Motor neuron (in vitro differentiated cells): ENCODE measurements around the gene PRKCH. TPM values are rescaled to one million over a fixed set of nuclear protein-coding genes. Genes with fewer than 3 reads are reported as not detected.
A peak's percentile ranks its signal among the peaks of the same experiment; 100 is the strongest.
"Not testable (repeated sequence)": the region's sequence is repeated elsewhere in the genome, so short reads cannot be mapped to it uniquely, and the experiment has no call there.

Experiments used
- ATAC-seq, 8 experiments: fragments of 200-7000 bp; cut with Tn5 transposase; replicated peaks in 6 of 8; 2 replicates each; pipeline ENCODE4 v1.8.0; 2021; ENCODE audit warnings: mild to moderate bottlenecking in 8 of 8, moderate library complexity in 8 of 8
- H3K27ac ChIP-seq, 2 donors: fragments of 250-450 bp; sonication (Bioruptor Pico); 2 replicates each; pipeline ENCODE4 v1.9.0; 2021; ENCODE audit warnings: antibody characterized with exemption in 2 of 2, mild to moderate bottlenecking in 2 of 2, moderate library complexity in 1 of 2
- H3K4me1 ChIP-seq, 2 donors: fragments of 250-450 bp; sonication (Bioruptor Pico); replicated peaks in 1 of 2; 2 replicates each; pipeline ENCODE4 v1.6.1; 2021; ENCODE audit warnings: antibody characterized with exemption in 2 of 2, mild to moderate bottlenecking in 2 of 2, moderate library complexity in 1 of 2
- H3K4me3 ChIP-seq, 5 donors: fragments of 250-450 bp; sonication (Bioruptor Pico); 2 replicates each; pipeline ENCODE4 v1.9.0; 2021; ENCODE audit warnings: antibody characterized with exemption in 5 of 5, mild to moderate bottlenecking in 5 of 5, moderate library complexity in 4 of 5
- WGBS, 10 experiments: fragments of 450-650 bp; shearing (Covaris generic); methylation state at CpG; one replicate each; pipeline ENCODE4 v1.0.0; 2022; 5-methylcytosine and 5-hydroxymethylcytosine counted together
- in situ Hi-C, 9 experiments: fragments of 400-800 bp; cut with MboI; loops; one replicate each; pipeline ENCODE4 v1.15.0; 2021; ENCODE audit warnings: low sequenced_read_pairs in 9 of 9, low pct_unique_long_range_greater_than_20kb in 2 of 9; ENCODE audit not compliant: unreplicated experiment in 9 of 9
- total RNA-seq, 8 experiments: library from RNA; unstranded; fragments of 300-600 nt; gene quantifications; 2 replicates each; pipeline versions ENCODE4 v1.2.3 to v1.2.4, GENCODE V29; 2022

Gene PRKCH
- total RNA-seq, 8 experiments from 2014 or later: 0.33 to 12.9 (median 1.6) TPM

- WGBS, 10 experiments: 28 to 89% (median 64%) methylated on average over 1 to 2 of the region's 3 CpGs; no CpG with 5 or more reads in 6 of the 10 experiments
- in situ Hi-C loops: loop anchor here in 2 of 9 experiments (25.0 kb wide), 2 partner anchors 118 to 543 kb away; no protein-coding TSS in a partner anchor
- H3K27ac ChIP-seq: no peak overlapping the region
- no peak for ATAC-seq
- no peak overlapping the region for H3K4me3 ChIP-seq
- no peaks in the 10 kb centered on the region for H3K4me1 ChIP-seq
Observed at GRCh38 chr14:61319086-61319485, 2.3 kb upstream of the PRKCH start.

- H3K4me3 ChIP-seq: no peak overlapping the region
- no peaks in the 10 kb centered on the region for H3K4me1 ChIP-seq
- ATAC-seq: no peak
- in situ Hi-C loops: loop anchor here in 2 of 9 experiments (25.0 kb wide), 2 partner anchors 118 to 543 kb away; no protein-coding TSS in a partner anchor
- 0 to 80% (median 67%) methylated on average over 1 to 6 of the region's 6 CpGs; no CpG with 5 or more reads in 4 of the 10 experiments for WGBS, 10 experiments
- H3K27ac ChIP-seq: no peak overlapping the region
Observed at GRCh38 chr14:61319706-61320105, 1.7 kb upstream of the PRKCH start.

GRCh38 chr14:61320170-61320569 is 1.2 kb upstream of the PRKCH start:
- WGBS, 10 experiments: 48 to 100% (median 95%) methylated on average over 1 to 4 of the region's 16 CpGs; no CpG with 5 or more reads in 5 of the 10 experiments
- not testable (repeated sequence) for H3K4me3 ChIP-seq, ATAC-seq, H3K27ac ChIP-seq, H3K4me1 ChIP-seq
- in situ Hi-C loops: loop anchor here in 2 of 9 experiments (25.0 kb wide), 2 partner anchors 117 to 542 kb away; no protein-coding TSS in a partner anchor

- Histone ChIP-seq H3K27ac (no peak overlapping the region), H3K4me1 (no peaks in the 10 kb centered on the region), H3K4me3 (peak overlapping the region in 4 of 5 donors; percentile 23 to 38 (median 30))
- in situ Hi-C loops: loop anchor here in 2 of 9 experiments (25.0 kb wide), 2 partner anchors 116 to 541 kb away; no protein-coding TSS in a partner anchor
- peak in 1 of 8 experiments; percentile 4 for ATAC-seq
- 82 to 94% (median 89%) methylated on average over 2 to 9 of the region's 29 CpGs; no CpG with 5 or more reads in 6 of the 10 experiments for WGBS, 10 experiments
Observed at GRCh38 chr14:61320806-61321384, 484 bp upstream of the PRKCH start.

GRCh38 chr14:61322011-61322798 is 826 bp downstream of the PRKCH start:
- Histone ChIP-seq H3K27ac (no peak overlapping the region), H3K4me3 (peak overlapping the region in 3 of 5 donors; percentile 23 to 38 (median 29)), H3K4me1 (no peaks in the 10 kb centered on the region)
- 4 to 22% (median 7%) methylated on average over 3 to 21 of the region's 63 CpGs; no CpG with 5 or more reads in 5 of the 10 experiments for WGBS, 10 experiments
- ATAC-seq: no peak
- in situ Hi-C loops: loop anchor here in 2 of 9 experiments (25.0 kb wide), 2 partner anchors 115 to 540 kb away; no protein-coding TSS in a partner anchor

GRCh38 chr14:61322799-61323290 is 1.5 kb downstream of the PRKCH start:
- in situ Hi-C loops: loop anchor here in 2 of 9 experiments (25.0 kb wide), 2 partner anchors 114 to 539 kb away; no protein-coding TSS in a partner anchor
- ATAC-seq: no peak
- Histone ChIP-seq H3K4me1 (no peaks in the 10 kb centered on the region), H3K27ac (no peak overlapping the region), H3K4me3 (no peak overlapping the region)
- 15 to 44% (median 24%) methylated on average over 1 to 12 of the region's 13 CpGs; no CpG with 5 or more reads in 2 of the 10 experiments for WGBS, 10 experiments

GRCh38 chr14:61323970-61324369 is 2.6 kb downstream of the PRKCH start:
- no peaks in the 10 kb centered on the region for H3K4me1 ChIP-seq
- in situ Hi-C loops: loop anchor here in 2 of 9 experiments (25.0 kb wide), 2 partner anchors 113 to 538 kb away; no protein-coding TSS in a partner anchor
- no peak overlapping the region for H3K4me3 ChIP-seq

GRCh38 chr14:61325166-61325565 is 3.8 kb downstream of the PRKCH start:
- H3K27ac ChIP-seq: no peak overlapping the region
- 83 to 100% (median 100%) methylated on average over 1 of the region's 1 CpG; no CpG with 5 or more reads in 2 of the 10 experiments for WGBS, 10 experiments
- H3K4me3 ChIP-seq: no peak overlapping the region
- H3K4me1 ChIP-seq: no peaks in the 10 kb centered on the region
- ATAC-seq: no peak
- in situ Hi-C loops: no loop called here

More at GRCh38 chr14:61323970-61324369, 2.6 kb downstream of the PRKCH start:
- H3K27ac ChIP-seq: no peak overlapping the region
- no peak for ATAC-seq
- 0 to 87% (median 47%) methylated on average over 1 to 6 of the region's 6 CpGs for WGBS, 10 experiments

- no peak for ATAC-seq
- WGBS, 10 experiments: 25 to 100% (median 95%) methylated on average over 1 of the region's 1 CpG; no CpG with 5 or more reads in 2 of the 10 experiments
- Histone ChIP-seq H3K4me3 (no peak overlapping the region), H3K4me1 (no peaks in the 10 kb centered on the region), H3K27ac (no peak overlapping the region)
- in situ Hi-C loops: no loop called here
Observed at GRCh38 chr14:61326146-61326545, 4.8 kb downstream of the PRKCH start.

- Histone ChIP-seq H3K27ac (no peak overlapping the region), H3K4me1 (no peaks in the 10 kb centered on the region), H3K4me3 (no peak overlapping the region)
- ATAC-seq: no peak
- in situ Hi-C loops: no loop called here
- WGBS, 10 experiments: 0 to 100% (median 65%) methylated on average over 1 to 4 of the region's 4 CpGs; no CpG with 5 or more reads in 2 of the 10 experiments
Observed at GRCh38 chr14:61326847-61327246, 5.5 kb downstream of the PRKCH start.

- Histone ChIP-seq H3K4me1 (no peaks in the 10 kb centered on the region), H3K4me3 (no peak overlapping the region), H3K27ac (no peak overlapping the region)
- in situ Hi-C loops: no loop called here
- 80 to 100% (median 100%) methylated on average over 1 to 4 of the region's 4 CpGs; no CpG with 5 or more reads in 3 of the 10 experiments for WGBS, 10 experiments
- no peak for ATAC-seq
Observed at GRCh38 chr14:61328626-61329262, 7.4 kb downstream of the PRKCH start.

- H3K4me1 ChIP-seq: no peaks in the 10 kb centered on the region
- no peak overlapping the region for H3K27ac ChIP-seq
- in situ Hi-C loops: no loop called here
- ATAC-seq: no peak
- H3K4me3 ChIP-seq: no peak overlapping the region
- 76 to 100% (median 87%) methylated on average over 3 to 6 of the region's 8 CpGs; no CpG with 5 or more reads in 2 of the 10 experiments for WGBS, 10 experiments
Observed at GRCh38 chr14:61329478-61330051, 8.2 kb downstream of the PRKCH start.
